Glutamatergic neuron (in vitro differentiated cells): ENCODE results near the gene CREBRF. TPM values are rescaled to one million over a fixed set of nuclear protein-coding genes. Genes with fewer than 3 reads are reported as not detected.
"Not testable (repeated sequence)": the region's sequence is repeated elsewhere in the genome, so short reads cannot be mapped to it uniquely, and the experiment has no call there.

Experiments used
- DNase-seq: peaks from one replicate; pipeline ENCODE4 v3.0.0; 2022
- H3K27ac Mint-ChIP-seq: one replicate; pipeline ENCODE4 v1.8.0; 2020; ENCODE audit warnings: mild to moderate bottlenecking, mixed read lengths, inconsistent platforms; ENCODE audit not compliant: unreplicated experiment
- H3K27me3 Mint-ChIP-seq: one replicate; pipeline ENCODE4 v1.8.0; 2020; ENCODE audit warnings: mild to moderate bottlenecking, moderate library complexity, mixed read lengths, inconsistent platforms; ENCODE audit not compliant: unreplicated experiment
- H3K36me3 Mint-ChIP-seq: one replicate; pipeline ENCODE4 v1.8.0; 2020; ENCODE audit warnings: mild to moderate bottlenecking, mixed read lengths, inconsistent platforms; ENCODE audit not compliant: unreplicated experiment
- H3K4me1 Mint-ChIP-seq: one replicate; pipeline ENCODE4 v1.8.0; 2020; ENCODE audit warnings: mild to moderate bottlenecking, low read depth, mixed read lengths, inconsistent platforms; ENCODE audit not compliant: unreplicated experiment
- H3K4me3 Mint-ChIP-seq: one replicate; pipeline ENCODE4 v1.8.0; 2020; ENCODE audit warnings: mild to moderate bottlenecking, mixed read lengths, inconsistent platforms; ENCODE audit not compliant: unreplicated experiment
- H3K9me3 Mint-ChIP-seq: one replicate; pipeline ENCODE4 v1.8.0; 2020; ENCODE audit warnings: mild to moderate bottlenecking, moderate library complexity, mixed read lengths, inconsistent platforms; ENCODE audit not compliant: unreplicated experiment
- CTCF ChIP-seq: fragments of 200-600 bp; sonication (generic); IDR thresholded peaks from one replicate; pipeline ENCODE4 v1.5.0; 2021; ENCODE audit not compliant: partially characterized antibody, unreplicated experiment
- total RNA-seq: library from RNA; stranded (reverse); fragmentation: NEBNext Ultra II Directional; extraction: Animal tissue kit (Norgen Biotek cat#: 25700); gene quantifications from one replicate; pipeline ENCODE4 v1.2.1, GENCODE V29; 2021; ENCODE audit not compliant: unreplicated experiment

The CREBRF gene
- total RNA-seq, 1 donor from 2014 or later: 16.6 TPM

DNA sequence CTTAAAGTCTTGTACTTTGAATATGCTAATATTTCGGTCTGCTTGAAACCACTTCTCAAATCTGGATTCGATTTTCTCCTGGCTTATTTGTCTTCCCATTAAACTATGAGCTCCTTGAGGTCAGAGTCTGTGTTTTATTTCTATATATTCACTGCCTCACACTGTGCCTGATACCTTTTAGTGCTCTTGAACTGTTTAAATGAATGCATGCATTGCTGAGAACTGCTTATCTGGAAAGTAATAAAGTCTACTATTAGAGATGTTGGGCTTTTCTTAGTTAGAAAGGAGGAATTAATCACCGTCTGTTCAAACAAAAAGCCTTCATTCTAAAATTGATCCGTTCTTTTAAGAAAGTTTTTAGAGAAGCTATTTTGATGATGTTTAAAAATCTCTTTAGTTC lies 6.0 kb downstream of the CREBRF start:
- no peaks in the 10 kb centered on the region for H3K4me1 Mint-ChIP-seq
- H3K36me3 Mint-ChIP-seq: no peaks in the 10 kb centered on the region
- TF ChIP-seq CTCF: no peak
- H3K27me3 Mint-ChIP-seq: no peaks in the 10 kb centered on the region
- DNase-seq: no peak
- H3K27ac Mint-ChIP-seq: no peak overlapping the region
- H3K4me3 Mint-ChIP-seq: no peak overlapping the region
- H3K9me3 Mint-ChIP-seq: no peaks in the 10 kb centered on the region

DNA sequence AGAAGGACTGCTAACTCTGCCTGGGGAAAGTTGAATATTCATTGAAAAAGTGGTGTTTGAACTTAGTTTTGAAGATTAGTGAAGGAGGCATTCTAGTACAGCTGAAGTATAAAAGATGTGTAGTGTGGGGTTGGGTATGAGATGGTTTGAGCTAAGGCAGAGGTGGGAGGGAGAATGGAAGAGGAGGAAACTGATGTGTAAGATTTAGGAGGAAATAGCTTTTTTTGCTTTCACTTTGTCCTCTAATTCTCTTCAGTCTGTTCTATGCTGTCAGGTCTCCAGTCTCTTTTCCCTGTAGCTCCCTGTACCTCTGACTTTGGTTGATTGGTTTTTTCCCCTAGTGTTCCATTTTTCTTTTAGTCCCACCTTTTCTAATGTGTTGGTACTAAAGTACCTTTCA lies 9.0 kb downstream of the CREBRF start:
- DNase-seq: no peak
- TF ChIP-seq CTCF: no peak
- H3K27me3 Mint-ChIP-seq: no peaks in the 10 kb centered on the region
- no peaks in the 10 kb centered on the region for H3K4me1 Mint-ChIP-seq
- H3K36me3 Mint-ChIP-seq: no peaks in the 10 kb centered on the region
- no peak overlapping the region for H3K27ac Mint-ChIP-seq
- no peak overlapping the region for H3K4me3 Mint-ChIP-seq
- no peaks in the 10 kb centered on the region for H3K9me3 Mint-ChIP-seq

DNA sequence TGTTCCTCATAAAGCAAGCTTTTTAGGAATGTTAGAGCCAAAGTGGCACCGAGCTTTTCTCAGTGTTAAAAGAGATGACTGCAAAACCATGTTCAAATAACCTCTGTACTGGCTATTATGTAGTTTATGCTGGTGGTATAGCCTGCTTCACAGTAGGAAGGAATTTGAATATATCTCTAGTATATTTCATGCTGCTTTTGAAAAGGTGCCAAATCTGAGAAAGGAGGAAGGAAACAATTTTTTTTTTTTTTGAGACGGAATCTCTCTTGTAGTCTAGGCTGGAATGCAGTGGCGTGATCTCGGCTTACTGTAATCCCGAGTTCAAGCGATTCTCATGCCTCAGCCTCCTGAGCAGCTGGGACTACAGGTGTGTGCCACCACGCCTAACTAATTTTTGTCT lies 13.5 kb downstream of the CREBRF start:
- H3K27me3 Mint-ChIP-seq: no peaks in the 10 kb centered on the region
- H3K36me3 Mint-ChIP-seq: no peaks in the 10 kb centered on the region
- H3K4me3 Mint-ChIP-seq: no peak overlapping the region
- no peak for DNase-seq
- no peak for TF ChIP-seq CTCF
- no peaks in the 10 kb centered on the region for H3K9me3 Mint-ChIP-seq
- H3K4me1 Mint-ChIP-seq: no peaks in the 10 kb centered on the region
- H3K27ac Mint-ChIP-seq: no peak overlapping the region

DNA sequence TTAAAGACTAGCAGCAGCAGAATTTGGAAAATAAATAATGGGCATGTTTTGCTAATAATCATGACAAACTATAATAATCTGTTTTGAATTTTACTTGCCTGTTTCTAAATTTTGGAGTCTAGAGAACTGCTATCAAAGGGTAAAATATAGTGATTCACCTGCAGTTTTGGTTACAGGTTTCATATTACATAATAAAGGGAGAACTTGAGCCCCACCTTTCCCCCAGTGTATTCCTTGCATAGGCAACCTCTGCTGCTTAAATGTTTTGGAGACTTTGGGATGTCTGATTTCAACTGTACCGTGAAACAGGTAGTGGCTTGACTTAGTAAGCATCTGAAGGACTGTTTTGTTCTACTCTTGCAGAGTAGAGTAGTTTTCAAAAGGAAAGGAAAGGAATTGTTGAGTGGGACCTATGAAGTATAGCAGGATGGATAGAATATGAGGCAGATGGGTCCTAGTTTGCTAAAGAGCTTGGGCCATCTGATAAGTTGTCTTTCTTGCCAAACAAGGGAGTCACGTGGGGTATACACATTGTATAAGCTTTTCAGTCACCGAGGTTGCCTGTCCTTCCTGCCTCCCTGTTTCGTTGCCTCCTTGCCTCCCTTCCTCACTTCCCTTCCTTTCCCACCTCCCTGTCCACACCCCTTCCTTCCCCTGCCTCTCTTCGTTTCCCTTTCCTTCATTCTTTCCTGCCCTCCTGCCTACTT lies 19.1 kb downstream of the CREBRF start:
- Mint-ChIP-seq H3K27ac (no peak overlapping the region), H3K27me3 (no peaks in the 10 kb centered on the region), H3K36me3 (no peaks in the 10 kb centered on the region), H3K4me1 (no peaks in the 10 kb centered on the region), H3K9me3 (no peaks in the 10 kb centered on the region), H3K4me3 (no peak overlapping the region)
- DNase-seq: no peak
- no peak for TF ChIP-seq CTCF

DNA sequence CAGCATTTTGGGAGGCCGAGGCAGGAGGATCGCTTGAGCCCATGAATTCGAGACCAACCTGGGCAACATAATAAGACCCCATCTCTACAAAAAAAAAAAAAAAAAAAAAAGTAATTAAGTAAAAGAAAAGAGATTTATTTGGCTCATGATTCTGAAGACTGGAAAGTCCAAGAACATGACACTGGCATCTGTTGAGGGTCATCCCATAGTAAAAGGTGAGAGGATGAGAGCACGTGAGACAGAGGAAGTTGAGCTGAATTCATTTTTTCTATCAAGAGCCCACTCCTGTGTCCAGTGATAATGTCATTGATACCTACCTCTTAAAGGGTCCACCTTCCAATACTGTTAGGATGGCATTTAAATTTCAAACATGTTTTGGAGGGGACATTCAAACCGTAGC lies 19.8 kb downstream of the CREBRF start:
- H3K4me3 Mint-ChIP-seq: no peak overlapping the region
- H3K4me1 Mint-ChIP-seq: no peaks in the 10 kb centered on the region
- DNase-seq: no peak
- no peaks in the 10 kb centered on the region for H3K9me3 Mint-ChIP-seq
- no peaks in the 10 kb centered on the region for H3K27me3 Mint-ChIP-seq
- no peak for TF ChIP-seq CTCF
- no peaks in the 10 kb centered on the region for H3K36me3 Mint-ChIP-seq
- no peak overlapping the region for H3K27ac Mint-ChIP-seq

DNA sequence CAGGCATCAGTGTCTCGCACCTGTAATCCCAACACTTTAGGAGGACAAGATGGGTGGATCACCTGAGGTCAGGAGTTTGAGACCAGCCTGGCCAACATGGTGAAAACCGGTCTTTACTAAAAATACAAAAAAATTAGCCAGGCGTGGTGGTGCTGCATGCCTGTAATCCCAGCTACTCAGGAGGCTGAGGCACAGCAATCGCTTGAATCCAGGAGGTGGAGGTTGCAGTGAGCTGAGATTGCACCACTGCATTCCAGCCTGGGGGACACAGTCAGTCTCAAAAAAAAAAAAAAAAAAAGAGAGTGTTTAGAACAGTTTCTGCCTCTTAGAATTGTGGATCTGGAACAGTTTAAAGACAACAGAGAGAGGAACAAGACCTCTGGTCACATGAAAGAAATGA lies 20.3 kb downstream of the CREBRF start:
- not testable (repeated sequence) for H3K9me3 Mint-ChIP-seq, H3K4me3 Mint-ChIP-seq, H3K27me3 Mint-ChIP-seq, H3K4me1 Mint-ChIP-seq, H3K36me3 Mint-ChIP-seq, DNase-seq, H3K27ac Mint-ChIP-seq
